HCT116 (cell line): ENCODE data around the gene OVOL2.

Source experiments
- CEBPB ChIP-seq: IDR thresholded peaks from 2 replicates; pipeline ENCODE4 v1.6.1; 2012; ENCODE audit warnings: low read depth
- EZH2 ChIP-seq: fragments of 200-600 bp; sonication (generic); IDR thresholded peaks from 2 replicates; pipeline ENCODE4 v1.6.1; 2017; ENCODE audit warnings: antibody characterized with exemption, mixed run types
- RAD21 ChIP-seq: IDR thresholded peaks from 2 replicates; pipeline ENCODE4 v1.6.1; 2012; ENCODE audit warnings: low read depth, mild to moderate bottlenecking
- YY1 ChIP-seq: IDR thresholded peaks from 2 replicates; pipeline ENCODE4 v1.6.1; 2011; ENCODE audit warnings: low read length, low read depth, moderate library complexity, mild to moderate bottlenecking; ENCODE audit not compliant: insufficient replicate concordance; ENCODE audit errors: extremely low read depth
- TF ChIP-seq, protein P1 (sequence below): IDR thresholded peaks from 2 replicates; pipeline ENCODE4 v1.6.1; 2011; ENCODE audit warnings: mild to moderate bottlenecking, low read length, moderate library complexity; ENCODE audit not compliant: insufficient replicate concordance; ENCODE audit errors: extremely low read depth
- TF ChIP-seq, protein P2 (sequence below), 3 experiments: fragments of 200-600 bp in 1 of 3; sonication (generic) in 1 of 3; IDR thresholded peaks in 2 of 3; conservative IDR thresholded peaks in 1 of 3; 2 replicates each; pipeline ENCODE4 v1.5.1; 2012 to 2017; ENCODE audit warnings: low read depth in 2 of 3, low read length in 2 of 3, antibody characterized with exemption in 1 of 3, borderline replicate concordance in 1 of 3, control low read depth in 1 of 3, mild to moderate bottlenecking in 1 of 3, mixed read lengths in 1 of 3, mixed run types in 1 of 3, moderate library complexity in 1 of 3; ENCODE audit not compliant: insufficient read depth in 1 of 3

DNA sequence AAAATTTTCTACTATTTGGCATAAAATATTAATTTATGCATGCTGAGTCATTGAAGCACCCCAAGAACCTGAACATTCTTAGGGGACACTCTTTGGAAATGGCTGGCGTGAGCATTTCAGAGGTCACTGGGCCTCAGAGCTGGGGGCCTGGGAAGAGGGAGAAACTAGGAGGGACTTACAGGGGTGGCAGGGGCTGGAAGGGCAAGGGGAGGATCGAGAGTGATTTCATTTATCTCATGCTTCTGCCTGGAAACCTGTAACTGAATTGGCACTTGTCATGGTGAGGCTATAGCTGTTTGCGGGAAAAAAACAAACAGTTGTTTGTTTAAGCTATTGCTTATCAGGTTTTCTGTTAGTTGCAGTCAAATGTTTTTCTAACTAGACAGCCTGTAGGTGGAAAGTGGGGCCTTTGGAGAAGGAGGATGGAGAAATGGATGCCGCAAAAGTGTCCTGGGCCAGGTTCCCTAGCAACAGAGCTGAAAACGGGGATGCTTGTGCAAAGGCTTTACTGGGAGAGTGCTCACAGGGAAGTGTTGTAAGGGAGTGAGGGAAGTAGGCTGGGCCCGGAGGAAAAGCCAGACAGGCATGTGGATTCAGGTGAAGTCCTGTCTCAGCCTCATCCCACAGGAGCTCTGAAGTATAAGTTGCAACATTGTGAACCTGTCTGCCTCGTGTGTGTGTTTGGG is 43.6 kb upstream of the OVOL2 start:
- TF ChIP-seq RAD21 (no peak), CEBPB (no peak), EZH2 (no peak), YY1 (no peak)
- TF ChIP-seq, protein P1, sequence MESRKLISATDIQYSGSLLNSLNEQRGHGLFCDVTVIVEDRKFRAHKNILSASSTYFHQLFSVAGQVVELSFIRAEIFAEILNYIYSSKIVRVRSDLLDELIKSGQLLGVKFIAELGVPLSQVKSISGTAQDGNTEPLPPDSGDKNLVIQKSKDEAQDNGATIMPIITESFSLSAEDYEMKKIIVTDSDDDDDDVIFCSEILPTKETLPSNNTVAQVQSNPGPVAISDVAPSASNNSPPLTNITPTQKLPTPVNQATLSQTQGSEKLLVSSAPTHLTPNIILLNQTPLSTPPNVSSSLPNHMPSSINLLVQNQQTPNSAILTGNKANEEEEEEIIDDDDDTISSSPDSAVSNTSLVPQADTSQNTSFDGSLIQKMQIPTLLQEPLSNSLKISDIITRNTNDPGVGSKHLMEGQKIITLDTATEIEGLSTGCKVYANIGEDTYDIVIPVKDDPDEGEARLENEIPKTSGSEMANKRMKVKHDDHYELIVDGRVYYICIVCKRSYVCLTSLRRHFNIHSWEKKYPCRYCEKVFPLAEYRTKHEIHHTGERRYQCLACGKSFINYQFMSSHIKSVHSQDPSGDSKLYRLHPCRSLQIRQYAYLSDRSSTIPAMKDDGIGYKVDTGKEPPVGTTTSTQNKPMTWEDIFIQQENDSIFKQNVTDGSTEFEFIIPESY, result no peak
- TF ChIP-seq, protein P2, sequence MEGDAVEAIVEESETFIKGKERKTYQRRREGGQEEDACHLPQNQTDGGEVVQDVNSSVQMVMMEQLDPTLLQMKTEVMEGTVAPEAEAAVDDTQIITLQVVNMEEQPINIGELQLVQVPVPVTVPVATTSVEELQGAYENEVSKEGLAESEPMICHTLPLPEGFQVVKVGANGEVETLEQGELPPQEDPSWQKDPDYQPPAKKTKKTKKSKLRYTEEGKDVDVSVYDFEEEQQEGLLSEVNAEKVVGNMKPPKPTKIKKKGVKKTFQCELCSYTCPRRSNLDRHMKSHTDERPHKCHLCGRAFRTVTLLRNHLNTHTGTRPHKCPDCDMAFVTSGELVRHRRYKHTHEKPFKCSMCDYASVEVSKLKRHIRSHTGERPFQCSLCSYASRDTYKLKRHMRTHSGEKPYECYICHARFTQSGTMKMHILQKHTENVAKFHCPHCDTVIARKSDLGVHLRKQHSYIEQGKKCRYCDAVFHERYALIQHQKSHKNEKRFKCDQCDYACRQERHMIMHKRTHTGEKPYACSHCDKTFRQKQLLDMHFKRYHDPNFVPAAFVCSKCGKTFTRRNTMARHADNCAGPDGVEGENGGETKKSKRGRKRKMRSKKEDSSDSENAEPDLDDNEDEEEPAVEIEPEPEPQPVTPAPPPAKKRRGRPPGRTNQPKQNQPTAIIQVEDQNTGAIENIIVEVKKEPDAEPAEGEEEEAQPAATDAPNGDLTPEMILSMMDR (IDR thresholded peaks at IDR 0.05 in 2 of 3, conservative IDR thresholded peaks at IDR 0.05 in 1 of 3; ENCODE audit: borderline replicate concordance in 1 of 3, insufficient read depth in 1 of 3, low read depth in 2 of 3, low read length in 2 of 3), result no peak
